GM23338 (cell line): ENCODE data around the gene CYTIP.

Source experiments
- CREB1 ChIP-seq: fragments of 250-450 bp; sonication (Bioruptor Pico); IDR thresholded peaks from 2 replicates; pipeline ENCODE4 v1.5.0; 2020; ENCODE audit warnings: low read depth, mild to moderate bottlenecking, moderate library complexity
- EZH2 ChIP-seq: fragments of 200-600 bp; sonication (generic); IDR thresholded peaks from one replicate; pipeline ENCODE4 v1.8.0; 2017; ENCODE audit warnings: antibody characterized with exemption, mild to moderate bottlenecking, low read depth; ENCODE audit not compliant: unreplicated experiment
- POLR2AphosphoS5 ChIP-seq: IDR thresholded peaks from 2 replicates; pipeline ENCODE4 v1.6.1; 2016; ENCODE audit warnings: antibody characterized with exemption, low read depth
- TF ChIP-seq, protein P1 (sequence below), 2 experiments: fragments of 200-600 bp in 1 of 2; sonication (generic) in 1 of 2; conservative IDR thresholded peaks; 2 replicates each; pipeline versions ENCODE4 v1.5.1 to v1.6.1; 2016 to 2017; ENCODE audit warnings: antibody characterized with exemption in 2 of 2, low read depth in 2 of 2, mild to moderate bottlenecking in 2 of 2, moderate library complexity in 1 of 2
- TF ChIP-seq, protein P2 (sequence below): IDR thresholded peaks from 2 replicates; pipeline ENCODE4 v1.6.1; 2016; ENCODE audit warnings: antibody characterized with exemption
- TF ChIP-seq, protein P3 (sequence below): IDR thresholded peaks from one replicate; pipeline ENCODE4 v1.6.1; 2018; ENCODE audit warnings: antibody characterized with exemption; ENCODE audit not compliant: unreplicated experiment

DNA sequence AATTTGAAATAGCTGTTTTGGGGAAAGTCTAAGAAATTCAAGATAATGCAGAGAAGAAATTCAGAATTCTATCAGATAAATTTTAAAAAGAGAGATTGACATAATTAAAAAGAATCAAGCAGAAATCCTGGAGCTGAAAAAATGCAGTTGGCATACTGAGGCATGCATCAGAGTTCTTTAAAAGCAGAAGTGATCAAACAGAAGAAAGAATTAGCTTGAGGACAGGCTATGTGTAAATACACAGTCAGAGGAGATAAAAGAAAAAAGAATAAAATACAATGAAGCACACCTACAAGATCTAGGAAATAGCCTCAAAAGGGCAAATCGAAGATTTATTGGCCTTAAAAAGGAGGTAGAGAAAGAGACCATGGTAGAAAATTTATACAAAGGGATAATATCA, 57.1 kb downstream of the CYTIP start:
- TF ChIP-seq, protein P1, sequence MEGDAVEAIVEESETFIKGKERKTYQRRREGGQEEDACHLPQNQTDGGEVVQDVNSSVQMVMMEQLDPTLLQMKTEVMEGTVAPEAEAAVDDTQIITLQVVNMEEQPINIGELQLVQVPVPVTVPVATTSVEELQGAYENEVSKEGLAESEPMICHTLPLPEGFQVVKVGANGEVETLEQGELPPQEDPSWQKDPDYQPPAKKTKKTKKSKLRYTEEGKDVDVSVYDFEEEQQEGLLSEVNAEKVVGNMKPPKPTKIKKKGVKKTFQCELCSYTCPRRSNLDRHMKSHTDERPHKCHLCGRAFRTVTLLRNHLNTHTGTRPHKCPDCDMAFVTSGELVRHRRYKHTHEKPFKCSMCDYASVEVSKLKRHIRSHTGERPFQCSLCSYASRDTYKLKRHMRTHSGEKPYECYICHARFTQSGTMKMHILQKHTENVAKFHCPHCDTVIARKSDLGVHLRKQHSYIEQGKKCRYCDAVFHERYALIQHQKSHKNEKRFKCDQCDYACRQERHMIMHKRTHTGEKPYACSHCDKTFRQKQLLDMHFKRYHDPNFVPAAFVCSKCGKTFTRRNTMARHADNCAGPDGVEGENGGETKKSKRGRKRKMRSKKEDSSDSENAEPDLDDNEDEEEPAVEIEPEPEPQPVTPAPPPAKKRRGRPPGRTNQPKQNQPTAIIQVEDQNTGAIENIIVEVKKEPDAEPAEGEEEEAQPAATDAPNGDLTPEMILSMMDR (conservative IDR thresholded peaks at IDR 0.05; ENCODE audit: low read depth in 2 of 2), result no peak
- TF ChIP-seq, protein P2, sequence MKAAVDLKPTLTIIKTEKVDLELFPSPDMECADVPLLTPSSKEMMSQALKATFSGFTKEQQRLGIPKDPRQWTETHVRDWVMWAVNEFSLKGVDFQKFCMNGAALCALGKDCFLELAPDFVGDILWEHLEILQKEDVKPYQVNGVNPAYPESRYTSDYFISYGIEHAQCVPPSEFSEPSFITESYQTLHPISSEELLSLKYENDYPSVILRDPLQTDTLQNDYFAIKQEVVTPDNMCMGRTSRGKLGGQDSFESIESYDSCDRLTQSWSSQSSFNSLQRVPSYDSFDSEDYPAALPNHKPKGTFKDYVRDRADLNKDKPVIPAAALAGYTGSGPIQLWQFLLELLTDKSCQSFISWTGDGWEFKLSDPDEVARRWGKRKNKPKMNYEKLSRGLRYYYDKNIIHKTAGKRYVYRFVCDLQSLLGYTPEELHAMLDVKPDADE, result no peak
- TF ChIP-seq CREB1 (CRISPR knock-in tag) (no peak), EZH2 (no peak), POLR2AphosphoS5 (no peak)
- TF ChIP-seq, protein P3, sequence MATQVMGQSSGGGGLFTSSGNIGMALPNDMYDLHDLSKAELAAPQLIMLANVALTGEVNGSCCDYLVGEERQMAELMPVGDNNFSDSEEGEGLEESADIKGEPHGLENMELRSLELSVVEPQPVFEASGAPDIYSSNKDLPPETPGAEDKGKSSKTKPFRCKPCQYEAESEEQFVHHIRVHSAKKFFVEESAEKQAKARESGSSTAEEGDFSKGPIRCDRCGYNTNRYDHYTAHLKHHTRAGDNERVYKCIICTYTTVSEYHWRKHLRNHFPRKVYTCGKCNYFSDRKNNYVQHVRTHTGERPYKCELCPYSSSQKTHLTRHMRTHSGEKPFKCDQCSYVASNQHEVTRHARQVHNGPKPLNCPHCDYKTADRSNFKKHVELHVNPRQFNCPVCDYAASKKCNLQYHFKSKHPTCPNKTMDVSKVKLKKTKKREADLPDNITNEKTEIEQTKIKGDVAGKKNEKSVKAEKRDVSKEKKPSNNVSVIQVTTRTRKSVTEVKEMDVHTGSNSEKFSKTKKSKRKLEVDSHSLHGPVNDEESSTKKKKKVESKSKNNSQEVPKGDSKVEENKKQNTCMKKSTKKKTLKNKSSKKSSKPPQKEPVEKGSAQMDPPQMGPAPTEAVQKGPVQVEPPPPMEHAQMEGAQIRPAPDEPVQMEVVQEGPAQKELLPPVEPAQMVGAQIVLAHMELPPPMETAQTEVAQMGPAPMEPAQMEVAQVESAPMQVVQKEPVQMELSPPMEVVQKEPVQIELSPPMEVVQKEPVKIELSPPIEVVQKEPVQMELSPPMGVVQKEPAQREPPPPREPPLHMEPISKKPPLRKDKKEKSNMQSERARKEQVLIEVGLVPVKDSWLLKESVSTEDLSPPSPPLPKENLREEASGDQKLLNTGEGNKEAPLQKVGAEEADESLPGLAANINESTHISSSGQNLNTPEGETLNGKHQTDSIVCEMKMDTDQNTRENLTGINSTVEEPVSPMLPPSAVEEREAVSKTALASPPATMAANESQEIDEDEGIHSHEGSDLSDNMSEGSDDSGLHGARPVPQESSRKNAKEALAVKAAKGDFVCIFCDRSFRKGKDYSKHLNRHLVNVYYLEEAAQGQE, result no peak
